Vagina (tissue), 2 donors: ENCODE data around the gene PARK7.
"Not testable (repeated sequence)": the region's sequence is repeated elsewhere in the genome, so short reads cannot be mapped to it uniquely, and the experiment has no call there.

ENCODE experiments used
- CTCF ChIP-seq, 3 experiments: fragments of 450-650 bp in 2 of 3; fragments of 200-600 bp in 1 of 3; sonication (generic) in 1 of 3; IDR thresholded peaks; one replicate each; pipeline ENCODE4 v1.5.1; 2017 to 2019; ENCODE audit warnings: antibody characterized with exemption in 3 of 3, mild to moderate bottlenecking in 2 of 3, moderate library complexity in 2 of 3
- POLR2A ChIP-seq, 2 donors: fragments of 450-650 bp; IDR thresholded peaks; one replicate each; pipeline ENCODE4 v1.6.1; 2017; ENCODE audit warnings: antibody characterized with exemption in 2 of 2, mild to moderate bottlenecking in 2 of 2, moderate library complexity in 2 of 2

- TF ChIP-seq CTCF, POLR2A (IDR thresholded peaks at IDR 0.05): not testable (repeated sequence)
Observed at GRCh38 chr1:7963841-7964240, 2.3 kb downstream of the PARK7 start.
